ENCODE measurements around the gene BCL3.

BCL3 gene

DNA sequence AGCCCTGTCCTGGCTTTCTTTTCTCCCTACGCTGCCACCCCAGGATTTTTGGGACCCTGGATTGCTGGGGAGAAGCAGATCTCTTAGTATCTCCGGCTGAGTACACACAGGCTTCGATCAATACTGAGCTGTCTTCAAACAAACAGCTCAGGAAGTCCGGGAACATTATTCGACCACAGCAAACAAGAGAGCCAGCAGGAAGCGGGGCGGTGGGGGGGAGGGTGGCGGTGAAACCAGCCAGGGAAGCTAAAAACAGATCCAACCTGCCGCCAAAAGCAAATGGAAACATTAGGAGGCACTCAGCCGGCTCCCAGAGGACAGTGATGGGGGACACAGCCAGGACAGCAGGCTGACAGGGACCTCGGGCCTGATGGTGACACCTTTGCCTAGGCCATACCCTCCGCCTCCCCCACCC, 48.2 kb downstream of the BCL3 start:
- TF ChIP-seq ZNF274 (IDR thresholded peaks at IDR 0.05; ENCODE audit: low read depth, low read length): no peak
- H3K4me3 ChIP-seq (ENCODE audit: low read length): no peak overlapping the region

DNA sequence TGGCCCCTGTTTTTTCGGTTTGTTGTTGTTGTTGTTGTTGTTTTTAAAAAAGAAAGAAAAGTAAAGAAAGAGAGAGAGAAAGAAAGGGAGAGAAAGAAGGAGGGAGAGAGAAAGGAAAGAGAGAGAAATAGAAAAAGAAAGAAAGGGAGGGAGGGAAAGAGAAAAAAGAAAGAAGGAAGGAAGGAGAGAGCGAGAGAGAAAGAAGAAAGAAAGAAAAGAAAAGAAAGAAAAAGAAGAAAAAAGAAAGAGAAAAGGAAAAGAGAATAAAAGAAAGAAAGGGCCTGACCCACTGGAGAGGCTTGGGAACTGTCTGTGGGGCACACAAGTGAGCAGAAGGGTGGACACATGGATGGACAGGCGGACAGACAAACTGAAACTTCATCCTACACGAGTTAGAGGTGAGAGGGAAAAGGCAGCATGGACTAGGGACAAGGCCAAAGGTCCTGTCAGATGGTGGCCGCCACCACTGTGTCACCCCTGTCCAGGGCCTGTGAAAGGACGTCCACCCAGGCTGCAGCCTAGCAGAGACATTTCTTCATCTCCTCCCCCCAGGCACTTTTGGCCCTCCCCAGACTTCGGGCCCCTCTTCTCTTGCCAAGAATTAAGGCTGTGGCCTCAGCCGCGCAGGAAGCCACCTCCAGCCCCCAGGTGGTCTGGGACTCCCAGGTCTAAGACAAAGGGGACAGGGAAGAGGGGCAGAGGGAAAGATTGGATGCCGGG, 51.3 kb downstream of the BCL3 start:
- TF ChIP-seq ZNF274 (IDR thresholded peaks at IDR 0.05; ENCODE audit: low read depth, low read length): no peak
- no peak overlapping the region for H3K4me3 ChIP-seq (ENCODE audit: low read length)

DNA sequence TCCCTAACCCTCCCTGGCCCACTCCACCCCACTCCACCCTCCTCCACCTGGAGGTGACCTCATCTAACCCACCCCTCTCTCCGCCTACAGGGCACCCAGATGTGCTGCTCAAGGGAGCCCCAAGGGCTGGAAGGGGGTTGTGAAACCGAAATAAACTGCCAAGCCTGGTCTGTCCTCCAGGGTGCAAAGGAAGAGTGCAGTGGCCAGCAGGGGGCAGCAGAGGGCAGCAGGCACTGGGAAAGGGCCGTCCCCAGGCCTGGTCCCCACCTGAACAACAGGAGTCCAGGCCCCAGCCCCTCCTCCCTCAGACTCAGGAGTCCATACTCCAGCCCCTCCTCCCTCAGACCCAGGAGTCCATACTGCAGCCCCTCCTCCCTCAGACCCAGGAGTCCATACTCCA, 52.0 kb downstream of the BCL3 start:
- no peak for TF ChIP-seq ZNF274 (IDR thresholded peaks at IDR 0.05; ENCODE audit: low read depth, low read length)
- no peak overlapping the region for H3K4me3 ChIP-seq (ENCODE audit: low read length)

DNA sequence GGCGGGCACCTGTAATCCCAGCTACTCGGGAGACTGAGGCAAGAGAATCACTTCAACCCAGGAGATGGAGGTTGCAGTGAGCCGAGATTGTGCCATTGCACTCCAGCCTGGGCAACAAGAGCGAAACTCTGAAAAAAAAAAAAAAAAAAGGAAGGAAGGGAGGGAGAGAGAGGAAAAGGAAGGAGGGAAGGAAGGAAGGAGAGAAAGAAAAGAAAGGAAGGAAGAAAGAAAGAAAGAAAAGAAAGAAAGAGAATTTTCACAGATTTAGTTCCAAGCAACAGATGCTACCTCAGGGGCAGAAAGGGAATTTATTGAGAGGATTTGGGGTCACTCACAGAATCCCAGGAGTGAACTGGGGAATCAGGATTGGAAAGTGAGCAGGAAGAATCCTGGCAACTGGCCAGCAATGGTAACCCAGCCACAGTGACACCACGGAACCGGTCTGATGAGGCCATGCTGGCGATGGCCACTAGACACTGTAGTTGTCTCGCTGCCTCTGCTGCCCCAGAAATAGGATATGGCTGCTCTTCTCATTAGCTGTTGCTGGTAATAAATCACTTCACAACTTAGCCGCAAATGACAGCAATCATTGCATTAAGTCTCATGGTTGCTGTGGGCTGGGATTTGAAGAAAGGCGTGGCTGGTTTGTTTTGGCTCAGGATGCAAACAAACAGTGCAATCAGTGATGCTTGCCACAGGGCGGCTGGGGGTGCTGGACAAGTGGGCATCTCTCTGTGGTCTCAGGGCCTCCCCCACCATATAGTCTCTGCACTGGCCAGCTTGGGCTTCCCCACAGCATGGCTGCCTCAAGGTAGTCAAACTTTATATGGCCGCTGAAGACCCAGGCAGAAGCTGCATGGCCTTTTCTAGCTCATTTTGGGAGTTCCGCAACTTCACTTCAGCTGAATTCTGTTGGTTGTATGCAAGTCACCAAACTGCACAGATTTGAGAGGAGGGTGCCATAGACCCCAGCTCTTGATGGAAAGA, 55.2 kb downstream of the BCL3 start:
- H3K4me3 ChIP-seq (ENCODE audit: low read length): no peak overlapping the region

DNA sequence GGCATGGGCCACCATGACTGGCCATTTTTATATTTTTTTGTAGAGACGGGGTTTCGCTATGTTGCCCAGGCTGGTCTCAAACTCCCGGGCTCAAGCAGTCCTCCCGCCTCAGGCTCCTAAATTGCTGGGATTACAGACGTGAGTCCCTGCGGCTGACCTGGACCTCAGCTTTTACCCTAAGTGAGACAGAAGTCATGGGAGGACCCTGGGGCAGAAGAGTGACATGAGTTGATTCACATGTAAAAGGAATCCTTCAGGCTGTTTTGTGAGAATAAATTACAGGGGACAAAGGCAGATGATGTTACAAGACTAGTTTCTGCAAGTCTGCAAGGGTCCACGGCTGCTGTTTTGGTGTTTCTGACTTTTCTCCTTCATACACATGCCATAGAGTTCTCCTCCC, 57.8 kb downstream of the BCL3 start:
- TF ChIP-seq ZNF274 (IDR thresholded peaks at IDR 0.05; ENCODE audit: low read depth, low read length): no peak
- H3K4me3 ChIP-seq (ENCODE audit: low read length): no peak overlapping the region

More for the DNA sequence above, 55.2 kb downstream of the BCL3 start:
- TF ChIP-seq ZNF274 (IDR thresholded peaks at IDR 0.05; ENCODE audit: low read depth, low read length): no peak

DNA sequence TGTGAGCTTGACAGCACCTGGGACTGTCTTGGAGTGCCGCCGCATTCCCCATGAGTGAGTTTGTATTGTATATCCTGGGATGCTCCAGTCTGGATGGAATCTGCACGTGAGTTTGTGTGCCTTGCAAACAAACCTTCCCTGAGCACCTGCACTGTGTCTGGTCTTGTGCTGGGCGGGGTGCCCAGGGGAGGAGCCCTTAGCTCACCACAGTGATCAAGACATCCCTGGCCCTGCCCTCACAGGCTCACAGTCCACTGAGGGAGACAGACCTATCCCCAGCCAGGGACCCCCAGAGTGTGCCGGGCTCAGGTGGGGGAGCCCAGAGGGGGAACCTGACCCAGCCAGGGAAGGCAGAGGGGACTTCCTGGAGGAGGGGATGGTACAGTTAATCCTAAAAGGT, 58.7 kb downstream of the BCL3 start:
- no peak for TF ChIP-seq ZNF274 (IDR thresholded peaks at IDR 0.05; ENCODE audit: low read depth, low read length)
- no peak overlapping the region for H3K4me3 ChIP-seq (ENCODE audit: low read length)

DNA sequence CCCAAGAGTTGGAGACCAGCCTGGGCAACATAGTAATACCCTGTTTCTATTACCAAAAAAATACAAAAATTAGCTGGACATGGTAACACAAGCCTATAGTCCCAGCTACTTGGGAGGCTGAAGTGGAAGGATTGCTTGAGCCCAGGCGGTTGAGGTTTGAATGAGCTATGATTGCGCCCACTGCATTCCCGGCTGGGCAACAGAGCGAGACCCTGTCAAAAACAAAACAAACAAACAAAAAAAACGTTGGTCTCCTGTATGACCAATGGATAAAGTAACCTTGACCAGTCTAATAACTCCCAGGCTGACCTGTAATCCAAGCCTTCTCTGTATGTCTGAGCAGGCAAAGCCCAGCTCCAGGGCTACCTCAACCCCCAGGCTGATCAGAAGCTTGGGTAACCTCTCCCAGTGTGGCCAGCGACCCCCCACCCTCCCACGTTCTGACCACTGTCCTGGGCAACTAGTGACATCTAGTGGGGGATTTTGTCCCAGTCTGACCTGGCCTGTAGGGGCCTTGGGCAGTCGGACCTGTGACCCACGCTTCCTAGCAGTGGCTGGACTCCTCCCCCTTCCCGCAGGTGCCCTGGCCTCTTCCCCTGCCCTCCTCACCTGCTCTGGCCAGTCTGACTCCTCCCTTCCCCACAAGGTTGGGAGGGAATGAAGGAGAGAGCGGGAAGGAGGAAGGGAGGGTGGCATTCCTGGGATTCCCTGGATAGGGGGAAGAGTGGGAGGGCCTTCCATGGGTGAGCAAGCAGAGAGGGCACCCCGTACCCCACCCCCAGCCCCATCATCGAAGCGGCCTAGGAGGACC, 59.3 kb downstream of the BCL3 start:
- no peak overlapping the region for H3K4me3 ChIP-seq (ENCODE audit: low read length)
- no peak for TF ChIP-seq ZNF274 (IDR thresholded peaks at IDR 0.05; ENCODE audit: low read depth, low read length)

DNA sequence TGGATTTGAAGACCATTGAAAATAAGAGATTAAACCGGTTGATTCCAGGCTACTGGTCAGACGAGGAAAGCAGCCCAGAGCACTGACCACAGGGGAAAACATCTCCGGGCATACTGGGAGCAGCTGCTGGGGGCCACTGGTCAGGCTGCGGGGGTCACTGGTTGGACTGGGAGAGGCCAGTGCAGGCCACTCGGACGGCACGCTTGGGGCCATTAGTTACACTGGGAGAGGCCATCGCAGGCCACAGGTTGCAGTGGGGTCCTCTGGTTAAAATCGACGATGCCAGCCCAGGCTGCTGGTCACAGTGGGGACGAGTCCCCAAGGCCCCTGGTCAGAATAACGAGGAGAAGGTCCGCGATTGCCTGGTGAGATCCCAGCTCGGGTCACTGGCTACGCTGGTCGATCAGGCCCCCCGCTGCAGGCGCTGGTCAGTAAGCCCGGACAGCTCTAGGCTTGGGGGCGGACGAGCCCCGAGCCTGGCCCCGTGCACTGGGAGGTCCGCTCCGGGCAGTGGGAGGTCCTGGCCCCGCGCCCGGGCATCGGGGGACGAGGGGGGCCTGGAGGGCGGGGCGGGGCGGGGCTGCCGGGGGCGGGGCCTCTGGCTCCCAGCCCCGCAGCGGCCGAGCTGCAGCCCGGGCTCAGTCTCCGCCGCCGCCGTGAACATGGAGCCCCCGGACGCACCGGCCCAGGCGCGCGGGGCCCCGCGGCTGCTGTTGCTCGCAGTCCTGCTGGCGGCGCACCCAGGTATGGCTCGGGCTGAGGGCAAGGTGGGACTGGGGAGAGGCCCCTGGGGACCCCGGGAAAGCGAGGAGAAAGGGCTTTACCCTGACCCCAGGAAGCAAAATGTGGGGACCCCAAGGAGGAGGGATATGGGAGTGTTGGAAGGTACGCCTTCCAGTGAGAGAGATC, 60.2 kb downstream of the BCL3 start, which contains the start of gene BCAM:
TSS of gene BCAM (plus strand) at position 641 of the 909 bp plus-strand sequence. CDS start at position 663, 22 bp downstream.
- TF ChIP-seq ZNF274 (IDR thresholded peaks at IDR 0.05; ENCODE audit: low read depth, low read length): no peak
- H3K4me3 ChIP-seq (ENCODE audit: low read length): no peak within 1 kb of the TSS

Measured in GM08714 (cell line).